Naive B cell (primary cell): Measurements from ENCODE around the gene USP3. TPM values are rescaled to one million over a fixed set of nuclear protein-coding genes. Genes with fewer than 3 reads are reported as not detected.

ENCODE experiments used
- ATAC-seq, 2 donors: fragments of 150-1000 bp; cut with Tn5 transposase; 2 replicates each; pipeline ENCODE4 v1.10.0; 2021; ENCODE audit warnings: low read depth in 2 of 2, mild to moderate bottlenecking in 2 of 2, moderate library complexity in 2 of 2
- DNase-seq: peaks from one replicate; pipeline ENCODE4 v3.0.0; 2022
- H3K27ac Mint-ChIP-seq, 6 donors: one replicate each; pipeline ENCODE4 v1.8.0; 2020 to 2022; ENCODE audit warnings: mild to moderate bottlenecking in 6 of 6, mixed read lengths in 6 of 6, moderate library complexity in 5 of 6, inconsistent platforms in 2 of 6
- H3K27me3 Mint-ChIP-seq, 3 donors: one replicate each; pipeline ENCODE4 v1.8.0; 2021 to 2022; ENCODE audit warnings: mixed read lengths in 3 of 3, mild to moderate bottlenecking in 1 of 3
- H3K36me3 Mint-ChIP-seq, 2 donors: one replicate each; pipeline ENCODE4 v1.8.0; 2020 to 2022; ENCODE audit warnings: mixed read lengths in 2 of 2, inconsistent platforms in 1 of 2, mild to moderate bottlenecking in 1 of 2
- H3K4me1 Mint-ChIP-seq, 3 donors: one replicate each; pipeline ENCODE4 v1.8.0; 2020 to 2022; ENCODE audit warnings: mixed read lengths in 3 of 3, inconsistent platforms in 1 of 3, mild to moderate bottlenecking in 1 of 3, moderate library complexity in 1 of 3
- H3K4me3 Mint-ChIP-seq, 8 donors: one replicate each; pipeline ENCODE4 v1.8.0; 2020 to 2022; ENCODE audit warnings: mild to moderate bottlenecking in 8 of 8, mixed read lengths in 8 of 8, moderate library complexity in 8 of 8, inconsistent platforms in 2 of 8
- H3K9me3 Mint-ChIP-seq, 7 donors: one replicate each; pipeline ENCODE4 v1.8.0; 2020 to 2022; ENCODE audit warnings: mixed read lengths in 7 of 7, mild to moderate bottlenecking in 5 of 7, inconsistent platforms in 2 of 7, moderate library complexity in 1 of 7
- polyA plus RNA-seq, 6 donors: library from polyadenylated mRNA; unstranded; fragments of 300-500 nt; fragmentation: Illumina TruSeq; gene quantifications; one replicate each; pipeline ENCODE4 v1.2.3, GENCODE V29; 2021; ENCODE audit warnings: low read depth in 6 of 6

USP3 gene
- polyA plus RNA-seq, 6 donors from 2014 or later: 53.6 to 88.0 (median 58.7) TPM

DNA sequence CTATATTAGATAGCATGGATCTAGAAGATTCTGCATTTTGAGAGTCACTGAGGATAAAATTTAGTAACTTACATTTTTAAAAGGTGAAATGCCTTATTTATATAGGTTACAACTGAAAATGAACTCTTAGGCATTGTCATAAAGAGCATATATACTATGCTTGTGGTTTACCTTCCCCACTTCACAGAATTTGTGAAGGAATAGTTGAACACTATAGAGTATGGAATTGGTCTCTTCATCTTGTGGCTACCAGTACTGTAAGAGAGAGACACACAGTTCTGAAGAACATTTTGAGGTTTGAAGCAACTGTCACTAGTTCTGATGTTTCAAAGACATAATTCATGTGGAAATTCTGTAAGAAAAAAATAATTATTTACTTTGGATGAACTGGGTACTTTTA, 51.1 kb downstream of the USP3 start:
- no peak for DNase-seq
- H3K4me1 Mint-ChIP-seq: peaks cover 3 to 18% (median 14%) of the 10 kb centered on the region in 3 donors
- ATAC-seq: no peak
- no peaks in the 10 kb centered on the region for H3K27me3 Mint-ChIP-seq
- H3K9me3 Mint-ChIP-seq: no peaks in the 10 kb centered on the region
- H3K36me3 Mint-ChIP-seq: peaks cover 11 to 22% of the 10 kb centered on the region in 2 donors
- peak overlapping the region in 3 of 6 donors; percentile 39 to 62 (median 56) for H3K27ac Mint-ChIP-seq
- no peak overlapping the region for H3K4me3 Mint-ChIP-seq

DNA sequence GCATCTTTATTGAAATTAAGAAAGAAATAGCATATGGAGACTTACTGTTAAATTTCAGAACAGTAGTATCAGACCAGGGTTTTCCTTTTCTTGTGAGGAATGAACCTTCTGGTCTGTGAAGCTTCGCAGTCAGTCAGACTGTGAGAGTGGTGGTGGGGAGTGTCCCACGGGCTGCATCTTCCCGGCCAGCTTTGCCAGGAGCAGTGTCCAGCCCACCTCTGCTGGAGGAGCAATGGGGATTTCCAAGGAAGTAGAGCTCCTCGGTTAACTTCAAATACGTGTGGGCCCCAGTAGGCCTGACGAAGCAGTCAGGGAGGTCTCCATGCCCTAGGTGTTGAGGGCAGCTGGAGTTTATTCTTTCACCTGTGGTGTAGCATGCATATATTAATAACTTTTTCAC, 51.9 kb downstream of the USP3 start:
- H3K27me3 Mint-ChIP-seq: no peaks in the 10 kb centered on the region
- no peak for ATAC-seq
- H3K36me3 Mint-ChIP-seq: peaks cover 19 to 29% of the 10 kb centered on the region in 2 donors
- peak overlapping the region in 2 of 6 donors; percentile 28 to 62 for H3K27ac Mint-ChIP-seq
- H3K4me1 Mint-ChIP-seq: peaks cover 3 to 20% (median 18%) of the 10 kb centered on the region in 3 donors
- H3K9me3 Mint-ChIP-seq: no peaks in the 10 kb centered on the region
- no peak for DNase-seq
- no peak overlapping the region for H3K4me3 Mint-ChIP-seq

DNA sequence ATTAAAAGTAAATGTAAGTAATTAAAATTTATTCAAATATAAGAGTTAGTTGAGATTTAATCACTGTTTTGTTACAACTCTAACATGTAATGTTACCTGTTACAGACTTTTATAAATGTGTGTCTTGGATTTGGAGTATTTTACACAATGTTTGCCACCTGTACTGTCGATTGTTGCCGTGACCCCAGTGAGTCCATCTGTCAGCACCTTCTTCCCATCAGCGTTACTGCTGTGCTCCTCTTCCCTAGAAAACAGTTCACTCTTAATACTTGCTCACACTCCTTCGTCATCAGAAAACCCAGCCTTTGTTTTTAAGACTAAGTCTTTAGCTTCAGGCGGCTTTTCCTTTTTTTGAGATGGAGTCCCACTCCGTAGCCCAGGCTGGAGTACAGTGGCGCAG, 52.3 kb downstream of the USP3 start:
- Mint-ChIP-seq H3K27me3 (no peaks in the 10 kb centered on the region), H3K4me1 (peaks cover 3 to 20% (median 18%) of the 10 kb centered on the region in 3 donors), H3K4me3 (no peak overlapping the region), H3K9me3 (no peaks in the 10 kb centered on the region), H3K27ac (no peak overlapping the region), H3K36me3 (peaks cover 24 to 34% of the 10 kb centered on the region in 2 donors)
- DNase-seq (no peak), ATAC-seq (no peak)

DNA sequence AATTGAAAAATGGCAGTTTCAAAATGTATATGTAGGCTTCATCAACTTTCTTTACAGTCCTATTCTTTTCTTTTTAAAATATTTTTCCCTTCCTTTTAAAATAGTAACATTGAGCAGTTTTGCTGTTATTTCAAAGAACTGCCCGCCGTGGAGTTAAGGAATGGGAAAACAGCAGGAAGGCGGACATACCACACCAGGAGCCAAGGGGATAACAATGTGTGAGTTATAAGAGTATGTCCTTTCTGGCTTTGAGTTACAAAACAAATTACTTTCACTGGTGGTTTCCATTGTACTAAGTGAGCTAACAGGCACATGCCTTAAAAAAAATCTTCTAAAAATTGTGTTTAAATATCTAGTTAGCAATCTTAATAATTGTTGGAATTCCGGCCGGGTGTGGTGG, 55.4 kb downstream of the USP3 start:
- peaks cover 9 to 17% (median 12%) of the 10 kb centered on the region in 3 donors for H3K4me1 Mint-ChIP-seq
- H3K27ac Mint-ChIP-seq: peak overlapping the region in 1 of 6 donors; percentile 1
- H3K4me3 Mint-ChIP-seq: no peak overlapping the region
- peaks cover 31 to 34% of the 10 kb centered on the region in 2 donors for H3K36me3 Mint-ChIP-seq
- DNase-seq (no peak), ATAC-seq (no peak)
- no peaks in the 10 kb centered on the region for H3K9me3 Mint-ChIP-seq
- no peaks in the 10 kb centered on the region for H3K27me3 Mint-ChIP-seq

DNA sequence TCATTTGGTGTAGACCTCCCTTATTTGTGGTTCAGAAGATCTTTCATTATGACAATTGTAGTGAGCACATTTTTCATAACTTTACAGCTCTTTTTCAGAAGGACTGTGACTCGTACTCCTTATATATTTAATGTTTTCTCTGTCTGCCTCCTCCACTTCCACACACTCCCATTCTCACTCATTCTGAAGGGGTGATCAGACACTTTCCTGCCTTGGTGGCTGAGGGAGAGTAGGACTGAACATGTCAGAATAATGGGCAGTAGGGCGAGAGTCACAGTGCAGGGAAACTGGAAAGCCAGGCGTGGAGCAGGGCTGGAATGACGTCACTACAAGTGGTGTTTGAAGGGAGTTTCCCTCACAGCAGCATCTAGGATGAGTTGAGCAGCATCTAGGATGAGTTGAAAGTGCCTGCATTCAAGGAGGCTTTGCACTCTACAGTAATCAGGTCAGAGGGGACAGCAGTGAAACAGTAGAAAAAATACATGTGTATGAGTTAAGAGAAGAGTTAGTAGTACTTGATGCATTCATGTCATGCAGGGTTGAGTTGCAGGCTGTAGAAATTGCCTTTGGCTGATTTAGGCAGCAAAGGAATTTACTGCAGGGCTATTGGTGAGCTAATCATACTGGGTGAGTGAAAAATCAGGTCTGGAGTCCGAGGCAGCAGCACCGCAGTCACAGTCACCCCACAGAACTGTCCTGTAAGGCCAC, 56.5 kb downstream of the USP3 start:
- no peaks in the 10 kb centered on the region for H3K27me3 Mint-ChIP-seq

DNA sequence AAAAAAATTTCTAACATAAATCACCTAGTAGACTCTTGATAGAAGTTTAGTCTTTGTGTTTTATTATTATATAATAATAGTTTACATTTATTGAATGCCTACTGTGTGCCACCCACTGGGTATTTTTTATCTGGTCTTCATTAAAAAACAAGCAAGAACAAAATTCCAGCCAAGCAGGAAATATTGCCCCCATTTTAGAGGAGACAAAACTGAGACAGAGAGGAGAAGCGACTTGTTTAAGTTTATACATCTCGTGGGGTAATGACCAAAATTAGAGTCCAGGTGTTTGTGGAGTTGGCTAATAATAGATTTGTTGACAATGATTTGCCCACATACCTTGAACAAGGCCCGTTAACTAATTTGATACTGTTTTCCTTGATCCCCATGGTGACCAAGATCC, 59.7 kb downstream of the USP3 start:
- ATAC-seq: no peak
- DNase-seq: no peak
- no peak overlapping the region for H3K4me3 Mint-ChIP-seq
- H3K27ac Mint-ChIP-seq: peak overlapping the region in 3 of 6 donors; percentile 68 to 84 (median 78)
- H3K36me3 Mint-ChIP-seq: peaks cover 23 to 39% of the 10 kb centered on the region in 2 donors
- no peaks in the 10 kb centered on the region for H3K27me3 Mint-ChIP-seq
- peaks cover 3 to 15% (median 14%) of the 10 kb centered on the region in 3 donors for H3K4me1 Mint-ChIP-seq
- H3K9me3 Mint-ChIP-seq: no peaks in the 10 kb centered on the region

More for the DNA sequence above, 56.5 kb downstream of the USP3 start:
- no peak overlapping the region for H3K4me3 Mint-ChIP-seq
- peaks cover 31 to 34% of the 10 kb centered on the region in 2 donors for H3K36me3 Mint-ChIP-seq
- DNase-seq (no peak), ATAC-seq (no peak)
- peaks cover 7 to 14% (median 14%) of the 10 kb centered on the region in 3 donors for H3K4me1 Mint-ChIP-seq
- H3K9me3 Mint-ChIP-seq: no peaks in the 10 kb centered on the region
- peak overlapping the region in 4 of 6 donors; percentile 20 to 91 (median 62) for H3K27ac Mint-ChIP-seq

DNA sequence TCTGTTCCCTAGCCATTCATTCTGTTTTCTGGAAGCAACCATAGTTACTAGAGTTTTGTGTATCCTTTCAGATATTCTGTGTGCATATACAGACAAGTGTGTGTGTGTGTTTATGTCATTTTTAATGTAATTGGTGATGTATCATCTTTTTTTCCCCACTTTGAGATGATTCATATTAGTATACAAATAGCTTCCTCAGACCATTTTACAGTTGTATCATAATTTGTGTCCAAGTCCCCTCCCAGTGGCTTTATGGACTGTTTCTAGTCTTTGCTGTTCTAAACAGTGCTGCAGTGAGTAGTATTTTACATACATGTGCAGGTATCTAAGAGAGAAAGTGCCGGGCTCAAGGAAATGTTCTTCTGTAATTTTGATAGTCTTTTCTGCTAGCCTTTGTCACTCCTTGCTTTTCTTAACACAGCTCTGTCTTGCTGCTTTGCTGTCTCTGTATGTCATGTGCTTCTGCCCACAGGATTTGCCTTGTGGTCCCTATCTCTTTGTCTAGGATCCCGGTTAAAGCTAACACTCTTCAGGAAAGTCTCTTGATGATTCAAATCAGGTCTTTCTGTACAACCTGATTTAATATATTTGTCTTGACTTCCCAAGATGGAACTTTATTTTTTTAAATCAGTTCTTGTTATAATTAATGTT, 61.3 kb downstream of the USP3 start:
- Mint-ChIP-seq H3K27ac (peak overlapping the region in 5 of 6 donors; percentile 1 to 91 (median 58)), H3K27me3 (no peaks in the 10 kb centered on the region), H3K36me3 (peaks cover 10 to 29% of the 10 kb centered on the region in 2 donors), H3K4me3 (no peak overlapping the region), H3K9me3 (no peaks in the 10 kb centered on the region), H3K4me1 (peaks cover 3 to 14% (median 11%) of the 10 kb centered on the region in 3 donors)
- ATAC-seq (no peak), DNase-seq (no peak)

DNA sequence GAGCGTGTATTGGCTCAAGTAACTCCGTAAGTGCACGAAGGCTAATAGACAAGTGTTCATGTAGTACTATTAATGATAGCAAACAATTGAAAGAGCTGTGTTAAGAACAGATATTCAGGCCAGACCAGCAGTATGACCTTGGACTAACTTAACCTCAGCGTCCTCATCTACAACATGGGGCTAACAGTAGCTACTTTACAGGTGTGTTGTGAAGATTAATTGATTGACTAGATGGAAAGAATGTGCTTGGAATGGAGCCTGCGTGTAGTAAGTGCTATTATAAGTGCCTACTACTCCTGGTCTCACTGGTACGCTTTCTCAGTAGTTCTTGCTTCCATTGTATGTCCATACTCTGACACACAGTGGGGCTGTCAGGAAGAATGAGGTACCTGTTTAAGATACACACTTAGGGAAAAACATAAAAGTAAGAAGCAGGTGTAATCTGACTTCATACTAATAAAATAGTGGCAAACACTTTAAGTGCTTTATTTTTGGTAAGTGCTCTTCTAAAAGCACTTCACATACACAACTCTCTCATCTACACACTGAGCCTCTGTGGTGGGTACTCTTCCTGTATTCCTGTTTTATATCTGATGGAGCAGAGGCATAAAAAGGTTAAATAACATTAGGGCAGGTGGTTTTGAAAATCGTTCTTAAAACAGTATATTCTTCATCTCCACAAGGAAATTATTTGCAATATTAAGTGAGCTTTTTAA, 68.5 kb downstream of the USP3 start:
- ATAC-seq (no peak), DNase-seq (no peak)
- Mint-ChIP-seq H3K4me3 (no peak overlapping the region), H3K27ac (no peak overlapping the region), H3K36me3 (peaks cover 29% of the 10 kb centered on the region in 2 donors), H3K4me1 (peaks cover 0 to 2% (median 0%) of the 10 kb centered on the region in 3 donors), H3K27me3 (no peaks in the 10 kb centered on the region), H3K9me3 (no peaks in the 10 kb centered on the region)

DNA sequence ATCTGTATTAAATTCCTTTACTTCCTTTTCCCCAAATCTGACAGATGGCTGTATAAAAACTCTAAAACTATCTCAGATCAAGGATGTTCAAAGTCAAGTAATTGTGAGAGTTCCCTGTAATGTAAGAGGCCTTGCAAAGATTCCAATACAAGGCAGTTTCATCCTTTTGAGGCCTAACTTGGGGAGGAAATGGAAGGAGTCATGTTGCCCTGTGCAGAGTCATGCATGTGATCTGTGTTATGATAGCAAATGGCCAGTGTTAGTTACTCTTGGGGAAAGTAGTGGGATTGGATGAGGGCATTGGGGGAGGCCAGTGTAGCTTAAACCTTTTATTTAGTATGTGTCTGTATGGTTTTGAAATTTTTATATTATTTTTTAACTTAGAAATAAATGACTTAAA, 69.1 kb downstream of the USP3 start:
- ATAC-seq (no peak), DNase-seq (no peak)
- Mint-ChIP-seq H3K9me3 (no peaks in the 10 kb centered on the region), H3K27ac (peak overlapping the region in 1 of 6 donors; percentile 69), H3K36me3 (peaks cover 24 to 29% of the 10 kb centered on the region in 2 donors), H3K4me1 (peaks cover 0 to 2% (median 0%) of the 10 kb centered on the region in 3 donors), H3K4me3 (no peak overlapping the region), H3K27me3 (no peaks in the 10 kb centered on the region)

DNA sequence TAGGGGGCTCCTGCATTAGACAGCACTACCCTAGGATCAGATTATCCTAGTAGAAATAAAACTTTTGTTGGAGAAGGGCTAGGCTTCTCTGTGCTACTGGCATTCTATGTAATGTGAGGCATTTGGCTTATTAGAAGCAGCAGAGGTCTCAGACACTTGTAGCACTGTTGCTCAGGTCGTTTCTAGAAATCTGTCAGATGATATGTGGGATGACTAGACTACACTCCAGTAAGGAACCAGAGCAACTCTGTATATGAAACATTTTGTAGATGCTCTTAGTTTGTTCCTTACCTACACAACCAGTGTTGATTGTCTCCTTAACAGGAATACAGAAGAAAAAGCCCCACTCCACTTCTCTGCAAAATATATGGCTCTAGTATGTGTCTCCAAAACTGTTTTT, 70.9 kb downstream of the USP3 start:
- peak overlapping the region in 3 of 6 donors; percentile 12 to 47 (median 14) for H3K27ac Mint-ChIP-seq
- H3K4me1 Mint-ChIP-seq: no peaks in the 10 kb centered on the region
- H3K36me3 Mint-ChIP-seq: peaks cover 19 to 29% of the 10 kb centered on the region in 2 donors
- no peaks in the 10 kb centered on the region for H3K9me3 Mint-ChIP-seq
- ATAC-seq (no peak), DNase-seq (no peak)
- H3K27me3 Mint-ChIP-seq: no peaks in the 10 kb centered on the region
- no peak overlapping the region for H3K4me3 Mint-ChIP-seq

DNA sequence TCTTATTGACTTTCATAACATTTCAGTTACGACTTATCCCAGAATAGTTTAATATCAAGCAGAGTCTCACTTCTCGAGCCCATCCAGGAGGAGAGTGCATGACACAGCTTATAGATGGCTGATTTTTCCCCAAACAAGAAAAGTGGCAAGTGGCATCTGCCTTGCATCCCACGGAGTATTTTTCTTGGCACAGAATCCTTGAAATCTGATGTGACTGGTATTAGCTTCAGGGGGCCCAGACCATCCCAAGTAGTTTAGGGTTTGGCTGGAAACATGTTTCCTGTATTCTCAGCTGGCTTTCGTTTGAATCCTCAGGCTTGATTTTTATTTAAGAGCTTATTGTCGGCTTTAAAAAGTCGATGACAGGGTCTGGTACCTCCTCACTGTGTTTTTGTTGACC, 72.0 kb downstream of the USP3 start:
- ATAC-seq (no peak), DNase-seq (no peak)
- peak overlapping the region in 4 of 6 donors; percentile 9 to 93 (median 68) for H3K27ac Mint-ChIP-seq
- no peaks in the 10 kb centered on the region for H3K27me3 Mint-ChIP-seq
- H3K4me1 Mint-ChIP-seq: peaks cover 4 to 9% (median 8%) of the 10 kb centered on the region in 3 donors
- H3K36me3 Mint-ChIP-seq: peaks cover 19 to 24% of the 10 kb centered on the region in 2 donors
- no peaks in the 10 kb centered on the region for H3K9me3 Mint-ChIP-seq
- no peak overlapping the region for H3K4me3 Mint-ChIP-seq

DNA sequence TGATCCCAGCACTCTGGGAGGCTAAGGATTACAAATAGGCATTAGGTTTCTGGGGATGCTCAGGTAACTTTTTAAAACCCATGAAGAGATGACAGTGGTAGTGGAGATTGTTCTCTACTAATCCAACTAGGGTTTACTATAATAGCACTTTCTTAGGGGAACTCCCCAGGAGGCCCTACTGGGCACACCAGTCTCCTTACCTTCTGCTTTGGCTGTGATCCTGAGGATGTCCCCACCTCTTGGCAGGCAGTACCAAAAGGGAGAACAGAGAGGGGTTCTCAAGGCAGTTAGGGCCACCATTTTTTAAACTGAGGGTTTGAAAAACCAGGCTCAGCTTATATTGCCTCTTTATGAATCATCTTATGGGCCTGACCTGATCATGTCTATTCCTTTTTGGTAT, 77.8 kb downstream of the USP3 start:
- H3K27ac Mint-ChIP-seq: peak overlapping the region in 5 of 6 donors; percentile 53 to 92 (median 77)
- H3K36me3 Mint-ChIP-seq: peaks cover 16 to 25% of the 10 kb centered on the region in 2 donors
- H3K4me1 Mint-ChIP-seq: peaks cover 16 to 22% (median 20%) of the 10 kb centered on the region in 3 donors
- DNase-seq (no peak), ATAC-seq (peak; percentile 50 to 62)
- H3K9me3 Mint-ChIP-seq: peaks cover 0 to 2% (median 0%) of the 10 kb centered on the region in 7 donors
- H3K27me3 Mint-ChIP-seq: no peaks in the 10 kb centered on the region
- peak overlapping the region in 1 of 8 donors; percentile 17 for H3K4me3 Mint-ChIP-seq

DNA sequence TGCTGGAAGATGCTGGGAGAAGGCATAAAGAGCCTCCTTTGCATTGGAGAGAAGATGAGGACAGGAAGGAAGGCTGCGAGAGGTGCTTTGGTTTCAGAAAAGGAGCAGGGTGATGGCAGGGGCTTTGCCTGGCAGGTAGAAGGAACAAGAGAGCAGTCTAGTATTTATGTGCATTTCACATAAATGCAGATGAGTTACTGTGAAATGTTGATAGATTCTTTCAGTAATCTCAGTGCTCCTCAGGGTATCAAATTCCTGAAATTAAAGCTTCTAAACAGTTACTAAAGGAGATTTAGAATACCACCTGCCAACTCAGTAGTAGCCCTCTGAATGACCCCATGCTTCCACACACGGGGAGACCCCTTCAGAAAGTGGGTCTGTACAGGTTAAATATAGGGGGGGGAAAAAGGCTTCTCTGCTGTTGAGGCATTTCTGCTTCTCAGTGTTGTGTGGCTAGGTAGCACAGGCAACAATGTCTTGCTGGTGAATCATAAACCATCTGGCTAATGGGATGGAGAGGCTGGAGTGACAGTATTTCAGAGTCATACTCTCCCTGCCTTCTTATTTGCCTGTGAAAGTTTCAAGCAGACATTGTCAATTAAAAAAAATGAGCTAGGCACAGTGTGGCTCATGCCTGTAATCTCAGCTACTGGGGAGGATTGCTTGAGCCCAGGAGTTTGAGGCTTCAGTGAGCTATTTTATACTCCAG, 78.5 kb downstream of the USP3 start:
- Mint-ChIP-seq H3K27me3 (no peaks in the 10 kb centered on the region), H3K9me3 (peaks cover 0 to 2% (median 0%) of the 10 kb centered on the region in 7 donors), H3K27ac (peak overlapping the region in 5 of 6 donors; percentile 54 to 92 (median 75)), H3K4me3 (peak overlapping the region in 1 of 8 donors; percentile 24), H3K36me3 (peaks cover 16 to 25% of the 10 kb centered on the region in 2 donors), H3K4me1 (peaks cover 16 to 22% (median 20%) of the 10 kb centered on the region in 3 donors)
- no peak for DNase-seq
- ATAC-seq: no peak
